ENCODE measurements around the gene KANSL3.
"Not testable (repeated sequence)": the region's sequence is repeated elsewhere in the genome, so short reads cannot be mapped to it uniquely, and the experiment has no call there.

KANSL3 gene

DNA sequence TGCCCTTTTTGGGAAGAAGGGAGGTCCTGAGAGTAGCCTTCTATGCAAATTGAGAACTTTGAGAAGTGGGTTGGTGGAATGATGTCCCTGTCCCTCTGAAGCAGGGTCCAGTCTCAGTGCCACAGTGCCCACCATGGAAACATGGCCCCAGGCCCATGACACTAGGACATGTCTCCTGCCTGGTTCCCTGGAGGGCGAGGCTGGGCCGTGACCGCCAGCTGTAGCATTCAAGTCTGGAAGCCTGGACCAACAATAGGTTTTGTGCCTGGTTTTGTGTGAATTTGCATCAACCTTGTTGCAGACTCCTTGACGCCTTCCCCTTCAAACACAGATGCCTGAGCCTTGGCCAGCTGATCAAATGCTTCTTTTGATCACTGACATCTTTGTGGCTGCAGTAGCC lies 74.1 kb downstream of the KANSL3 start:
- Histone ChIP-seq H3K27ac (ENCODE audit: low read length) (no peak overlapping the region), H3K9me3 (ENCODE audit: control insufficient read depth, insufficient read depth, low read length) (no peaks in the 10 kb centered on the region; the same call in 1 of the 2 replicates), H3K4me1 (ENCODE audit: control insufficient read depth, insufficient read depth, low read length) (no peaks in the 10 kb centered on the region; the same call in 1 of the 2 replicates), H3K4me3 (ENCODE audit: low read length) (no peak overlapping the region), H3K27me3 (ENCODE audit: control insufficient read depth, insufficient read depth, low read length) (no peaks in the 10 kb centered on the region), H3K36me3 (ENCODE audit: control insufficient read depth, insufficient read depth, low read length) (no peaks in the 10 kb centered on the region)
- no CpG with 5 or more reads among the region's 4 CpGs for WGBS (ENCODE audit: insufficient coverage, insufficient read length)
- DNase-seq (ENCODE audit: low read depth, low spot score), result no peak

DNA sequence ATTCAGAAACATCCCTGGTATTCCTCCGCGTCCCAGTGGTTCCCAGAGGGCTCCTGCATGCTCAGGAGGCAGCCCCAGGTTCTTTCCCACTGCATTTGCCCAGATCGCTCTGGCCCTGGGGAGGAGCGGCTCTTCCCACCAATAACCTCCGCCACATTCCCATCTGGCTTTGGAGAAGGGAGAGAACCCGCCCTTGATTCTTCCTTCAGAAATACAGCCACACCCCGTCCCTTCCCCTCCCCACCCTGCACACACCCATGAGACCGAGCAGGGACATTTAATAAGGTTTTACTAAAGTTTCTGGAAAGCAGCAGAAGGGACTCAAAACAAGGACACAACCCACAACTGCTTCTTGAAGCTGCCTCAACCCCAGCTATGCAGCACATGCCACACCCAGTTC lies 79.6 kb downstream of the KANSL3 start:
- H3K4me3 ChIP-seq (ENCODE audit: low read length), result no peak overlapping the region
- no peak overlapping the region for H3K27ac ChIP-seq (ENCODE audit: low read length)
- no peaks in the 10 kb centered on the region for H3K36me3 ChIP-seq (ENCODE audit: control insufficient read depth, insufficient read depth, low read length)
- WGBS (ENCODE audit: insufficient coverage, insufficient read length), result no CpG with 5 or more reads among the region's 8 CpGs
- no peaks in the 10 kb centered on the region for H3K27me3 ChIP-seq (ENCODE audit: control insufficient read depth, insufficient read depth, low read length)
- H3K4me1 ChIP-seq (ENCODE audit: control insufficient read depth, insufficient read depth, low read length), result 0 out of 2 replicates have a peak, but pooled peaks cover 2% of the 10 kb centered on the region
- H3K9me3 ChIP-seq (ENCODE audit: control insufficient read depth, insufficient read depth, low read length), result no peaks in the 10 kb centered on the region; the same call in 1 of the 2 replicates
- no peak for DNase-seq (ENCODE audit: low read depth, low spot score)

DNA sequence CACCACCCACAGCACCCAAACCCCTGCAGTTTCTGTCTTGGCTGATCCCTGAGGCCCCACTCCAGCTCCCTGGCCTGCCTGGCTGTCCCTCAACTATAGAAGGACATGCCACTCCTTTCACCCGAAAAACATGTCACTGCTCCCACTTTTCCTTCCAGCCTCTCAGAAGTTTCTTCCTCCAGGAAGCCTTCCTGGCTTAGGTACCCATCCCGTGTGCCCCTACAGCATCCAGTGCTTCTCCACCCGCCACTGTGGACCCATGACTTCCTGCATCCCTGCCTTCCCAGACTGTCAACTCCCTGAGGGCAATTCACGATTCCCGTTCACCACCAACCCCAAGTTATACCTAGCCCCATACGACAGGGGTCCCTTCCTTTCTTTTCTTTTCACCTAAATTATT lies 80.1 kb downstream of the KANSL3 start:
- Histone ChIP-seq H3K27me3 (ENCODE audit: control insufficient read depth, insufficient read depth, low read length) (no peaks in the 10 kb centered on the region), H3K27ac (ENCODE audit: low read length) (no peak overlapping the region), H3K36me3 (ENCODE audit: control insufficient read depth, insufficient read depth, low read length) (no peaks in the 10 kb centered on the region), H3K4me3 (ENCODE audit: low read length) (no peak overlapping the region), H3K9me3 (ENCODE audit: control insufficient read depth, insufficient read depth, low read length) (no peaks in the 10 kb centered on the region; the same call in 1 of the 2 replicates), H3K4me1 (ENCODE audit: control insufficient read depth, insufficient read depth, low read length) (0 out of 2 replicates have a peak, but pooled peaks cover 2% of the 10 kb centered on the region)
- WGBS (ENCODE audit: insufficient coverage, insufficient read length), result no CpG with 5 or more reads among the region's 6 CpGs
- DNase-seq (ENCODE audit: low read depth, low spot score), result no peak

DNA sequence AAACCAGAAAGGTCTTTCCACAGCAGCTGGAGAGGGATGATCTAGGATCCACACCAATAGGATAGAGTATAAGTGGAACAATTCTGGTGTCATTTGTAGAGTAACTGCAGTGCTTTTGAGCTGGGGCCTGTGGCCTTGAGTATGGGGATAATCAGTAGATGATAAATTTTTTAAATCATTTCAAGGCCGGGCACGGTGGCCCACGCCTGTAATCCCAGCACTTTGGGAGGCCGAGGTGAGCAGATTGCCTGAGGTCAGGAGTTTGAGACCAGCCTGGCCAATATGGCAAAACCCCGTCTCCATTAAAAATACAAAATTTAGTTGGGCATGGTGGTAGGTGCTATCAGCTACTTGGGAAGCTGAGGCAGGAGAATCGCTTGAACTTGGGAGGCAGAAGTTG lies 80.7 kb downstream of the KANSL3 start:
- H3K27me3 ChIP-seq (ENCODE audit: control insufficient read depth, insufficient read depth, low read length); H3K4me1 ChIP-seq (ENCODE audit: control insufficient read depth, insufficient read depth, low read length); H3K4me3 ChIP-seq (ENCODE audit: low read length); DNase-seq (ENCODE audit: low read depth, low spot score); H3K27ac ChIP-seq (ENCODE audit: low read length); H3K36me3 ChIP-seq (ENCODE audit: control insufficient read depth, insufficient read depth, low read length); H3K9me3 ChIP-seq (ENCODE audit: control insufficient read depth, insufficient read depth, low read length): not testable (repeated sequence)
- no CpG with 5 or more reads among the region's 6 CpGs for WGBS (ENCODE audit: insufficient coverage, insufficient read length)

DNA sequence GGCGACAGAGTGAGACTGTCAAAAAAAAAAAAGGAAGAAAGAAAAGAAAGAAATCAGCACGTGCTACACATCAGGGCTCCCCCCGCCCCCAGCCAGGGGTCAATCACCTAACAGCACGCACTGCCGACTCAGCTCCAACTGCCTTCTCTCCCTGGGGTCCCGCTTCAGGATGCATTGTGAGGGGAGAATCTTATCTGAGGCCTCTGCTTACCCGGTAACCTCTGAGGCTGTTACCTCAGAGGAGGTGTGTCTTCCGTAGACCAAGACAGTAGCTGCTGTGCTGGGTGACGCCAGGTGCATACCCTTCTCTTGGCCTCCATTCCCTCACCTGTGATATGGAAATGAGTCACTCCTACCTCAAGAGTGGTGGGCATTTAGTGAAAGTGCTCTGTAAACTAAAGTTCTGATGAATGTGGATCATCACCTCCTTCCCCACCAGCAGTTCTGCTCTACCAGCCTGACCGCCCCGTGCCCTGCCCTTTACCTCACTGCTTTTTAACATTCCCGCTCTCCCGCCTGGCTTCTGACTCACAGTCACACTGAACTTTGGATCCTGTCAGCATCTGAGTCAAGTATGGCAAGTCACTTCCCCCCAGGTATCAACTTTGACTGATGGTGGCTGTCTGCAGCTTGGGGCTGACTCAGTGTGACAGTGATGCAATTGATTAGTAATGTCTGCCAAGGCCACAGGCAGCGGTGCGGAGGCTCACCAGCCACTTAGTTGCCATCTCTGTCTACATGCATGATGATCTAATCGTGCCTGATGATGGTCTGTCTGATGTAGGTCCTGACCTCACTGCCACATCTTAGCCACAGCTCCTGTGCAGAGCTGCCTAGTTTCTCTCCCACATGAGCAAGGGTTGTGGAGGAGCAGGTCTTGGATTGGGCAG lies 81.4 kb downstream of the KANSL3 start:
- no CpG with 5 or more reads among the region's 16 CpGs for WGBS (ENCODE audit: insufficient coverage, insufficient read length)
- H3K4me1 ChIP-seq (ENCODE audit: control insufficient read depth, insufficient read depth, low read length), result 0 out of 2 replicates have a peak, but pooled peaks cover 2% of the 10 kb centered on the region
- DNase-seq (ENCODE audit: low read depth, low spot score), result no peak
- no peaks in the 10 kb centered on the region for H3K9me3 ChIP-seq (ENCODE audit: control insufficient read depth, insufficient read depth, low read length)
- H3K36me3 ChIP-seq (ENCODE audit: control insufficient read depth, insufficient read depth, low read length), result peaks cover 2% of the 10 kb centered on the region; the same call in 1 of the 2 replicates
- H3K27ac ChIP-seq (ENCODE audit: low read length), result no peak overlapping the region
- H3K4me3 ChIP-seq (ENCODE audit: low read length), result no peak overlapping the region
- H3K27me3 ChIP-seq (ENCODE audit: control insufficient read depth, insufficient read depth, low read length), result no peaks in the 10 kb centered on the region

DNA sequence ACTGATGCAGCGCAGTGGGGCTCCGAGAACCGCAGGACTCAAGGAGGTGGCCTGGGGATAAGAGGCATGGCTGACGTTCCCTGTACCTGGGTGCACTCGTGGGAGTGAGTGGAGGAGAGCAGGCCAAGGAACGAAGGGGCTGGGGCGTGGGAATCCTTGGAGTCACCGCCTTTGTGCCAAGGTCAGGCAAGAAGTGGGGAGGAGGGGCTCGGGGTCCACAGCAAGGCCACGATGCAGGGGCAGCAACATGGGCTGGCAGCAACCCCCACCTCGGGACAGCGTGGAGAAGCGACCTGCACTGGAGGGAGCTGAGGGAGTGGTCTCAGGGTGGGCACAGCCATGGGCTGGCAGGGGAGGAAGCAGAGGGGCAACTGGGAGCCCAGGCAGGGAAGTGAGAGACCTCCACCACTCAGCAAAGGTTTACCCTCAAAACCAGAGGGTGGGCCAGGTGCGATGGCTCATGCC lies 82.9 kb downstream of the KANSL3 start:
- Histone ChIP-seq H3K27me3 (ENCODE audit: control insufficient read depth, insufficient read depth, low read length) (no peaks in the 10 kb centered on the region), H3K4me3 (ENCODE audit: low read length) (no peak overlapping the region), H3K27ac (ENCODE audit: low read length) (no peak overlapping the region), H3K4me1 (ENCODE audit: control insufficient read depth, insufficient read depth, low read length) (0 out of 2 replicates have a peak, but pooled peaks cover 4% of the 10 kb centered on the region), H3K9me3 (ENCODE audit: control insufficient read depth, insufficient read depth, low read length) (no peaks in the 10 kb centered on the region), H3K36me3 (ENCODE audit: control insufficient read depth, insufficient read depth, low read length) (peaks cover 2% of the 10 kb centered on the region; the same call in 1 of the 2 replicates)
- no CpG with 5 or more reads among the region's 14 CpGs for WGBS (ENCODE audit: insufficient coverage, insufficient read length)
- DNase-seq (ENCODE audit: low read depth, low spot score), result no peak

DNA sequence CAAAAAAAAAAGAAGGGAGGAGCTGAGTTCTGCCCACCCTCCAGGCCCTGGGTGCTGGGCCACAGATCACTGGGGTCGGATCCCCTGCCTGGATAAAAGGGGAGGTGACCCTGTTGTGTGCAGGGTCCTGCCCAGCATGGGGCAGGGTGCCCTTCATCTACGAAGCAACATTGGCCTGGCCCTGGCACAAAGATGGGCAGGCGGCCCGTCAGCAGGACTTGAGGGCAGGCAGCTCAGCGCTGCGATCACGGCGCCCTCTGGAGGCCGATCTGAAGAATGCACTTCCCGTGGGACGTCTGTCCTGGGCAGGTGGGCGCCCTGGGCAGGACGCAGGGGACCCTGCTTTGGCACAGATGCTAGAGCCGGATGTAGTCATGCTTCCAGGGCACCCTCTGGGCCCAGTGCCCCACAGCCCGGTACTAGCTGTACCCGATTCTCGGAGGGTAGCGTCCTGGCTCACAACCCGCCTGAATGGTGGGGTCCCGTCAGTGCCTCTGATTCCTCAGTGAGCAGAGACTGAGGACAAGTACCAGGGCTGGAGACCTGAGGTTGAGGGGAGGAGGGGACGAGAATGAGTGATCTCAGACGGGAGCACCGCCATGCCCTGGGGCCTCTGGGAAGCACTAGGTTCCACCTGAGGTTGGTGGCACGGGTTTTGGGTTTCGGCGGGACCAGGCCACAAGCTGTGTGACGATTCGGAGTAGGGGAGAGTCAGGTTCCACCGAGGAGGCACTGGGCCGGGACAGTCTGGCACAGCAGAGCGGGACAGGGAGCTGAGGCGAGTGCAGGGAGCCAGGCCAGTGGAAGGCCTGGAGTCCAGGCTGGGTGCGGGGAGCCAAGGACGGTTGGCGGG lies 83.6 kb downstream of the KANSL3 start:
- H3K4me1 ChIP-seq (ENCODE audit: control insufficient read depth, insufficient read depth, low read length), result 0 out of 2 replicates have a peak, but pooled peaks cover 5% of the 10 kb centered on the region
- no CpG with 5 or more reads among the region's 35 CpGs for WGBS (ENCODE audit: insufficient coverage, insufficient read length)
- no peaks in the 10 kb centered on the region for H3K9me3 ChIP-seq (ENCODE audit: control insufficient read depth, insufficient read depth, low read length)
- no peaks in the 10 kb centered on the region for H3K27me3 ChIP-seq (ENCODE audit: control insufficient read depth, insufficient read depth, low read length)
- H3K4me3 ChIP-seq (ENCODE audit: low read length), result no peak overlapping the region
- peaks cover 2% of the 10 kb centered on the region; the same call in 1 of the 2 replicates for H3K36me3 ChIP-seq (ENCODE audit: control insufficient read depth, insufficient read depth, low read length)
- no peak for DNase-seq (ENCODE audit: low read depth, low spot score)
- H3K27ac ChIP-seq (ENCODE audit: low read length), result no peak overlapping the region

DNA sequence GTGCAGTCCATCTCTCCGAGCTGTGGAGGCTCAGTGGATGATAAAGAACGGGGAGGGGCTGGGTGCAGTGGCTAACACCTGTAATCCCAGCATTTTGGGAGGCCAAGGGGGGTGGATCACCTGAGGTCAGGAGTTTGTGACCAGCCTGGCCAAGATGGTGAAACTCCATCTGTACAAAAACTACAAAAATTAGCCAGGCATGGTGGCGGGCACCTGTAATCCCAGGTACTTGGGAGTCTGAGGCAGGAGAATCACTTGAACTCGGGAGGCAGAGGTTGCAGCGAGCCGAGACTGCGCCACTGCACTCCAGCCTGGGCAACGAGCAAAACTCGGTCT lies 84.2 kb downstream of the KANSL3 start:
- not testable (repeated sequence) for H3K4me1 ChIP-seq (ENCODE audit: control insufficient read depth, insufficient read depth, low read length); H3K27me3 ChIP-seq (ENCODE audit: control insufficient read depth, insufficient read depth, low read length); H3K9me3 ChIP-seq (ENCODE audit: control insufficient read depth, insufficient read depth, low read length); H3K36me3 ChIP-seq (ENCODE audit: control insufficient read depth, insufficient read depth, low read length); H3K4me3 ChIP-seq (ENCODE audit: low read length); H3K27ac ChIP-seq (ENCODE audit: low read length); DNase-seq (ENCODE audit: low read depth, low spot score)
- no CpG with 5 or more reads among the region's 9 CpGs for WGBS (ENCODE audit: insufficient coverage, insufficient read length)

DNA sequence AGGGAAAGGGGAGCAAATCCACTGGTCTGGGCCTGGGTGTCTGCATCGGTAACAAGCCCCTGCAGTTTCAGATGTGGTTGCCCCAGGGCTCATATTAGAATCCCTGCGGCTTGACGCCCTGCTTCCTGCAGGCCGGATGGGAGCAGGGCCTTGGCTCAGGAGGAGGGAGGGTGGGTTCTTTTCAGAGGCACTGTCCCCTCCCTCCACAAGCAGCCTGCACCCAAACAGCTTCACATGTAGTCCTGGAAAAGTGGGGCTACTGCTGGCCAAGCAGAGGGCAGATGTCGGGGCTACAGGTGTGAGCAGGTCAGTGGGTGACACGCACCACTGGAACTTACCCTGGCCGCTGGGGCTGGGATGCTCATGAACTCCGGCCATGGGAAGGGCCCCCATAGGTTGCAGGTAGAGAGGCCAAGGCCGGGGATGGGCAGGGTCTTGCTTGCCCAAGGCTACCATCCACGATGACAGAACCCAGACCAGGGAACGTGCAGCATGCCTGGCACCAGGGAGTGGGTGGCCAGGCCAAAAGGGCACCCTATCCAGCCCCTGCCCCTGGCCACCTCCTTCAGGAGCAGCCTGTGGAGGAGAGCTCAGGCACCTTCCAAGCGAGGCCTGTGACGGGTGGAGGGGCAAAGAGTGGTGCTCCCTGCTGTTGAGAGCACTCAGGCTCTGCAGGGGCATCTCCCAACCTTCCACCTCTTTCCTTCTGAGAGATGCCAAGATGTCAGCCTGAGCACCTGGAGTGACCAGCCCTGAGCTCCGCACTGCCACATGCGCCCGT lies 84.7 kb downstream of the KANSL3 start:
- no CpG with 5 or more reads among the region's 16 CpGs for WGBS (ENCODE audit: insufficient coverage, insufficient read length)
- Histone ChIP-seq H3K4me3 (ENCODE audit: low read length) (no peak overlapping the region), H3K36me3 (ENCODE audit: control insufficient read depth, insufficient read depth, low read length) (peaks cover 2% of the 10 kb centered on the region; the same call in 1 of the 2 replicates), H3K27ac (ENCODE audit: low read length) (no peak overlapping the region), H3K9me3 (ENCODE audit: control insufficient read depth, insufficient read depth, low read length) (no peaks in the 10 kb centered on the region), H3K27me3 (ENCODE audit: control insufficient read depth, insufficient read depth, low read length) (no peaks in the 10 kb centered on the region), H3K4me1 (ENCODE audit: control insufficient read depth, insufficient read depth, low read length) (0 out of 2 replicates have a peak, but pooled peaks cover 5% of the 10 kb centered on the region)
- DNase-seq (ENCODE audit: low read depth, low spot score), result no peak
